ENCODE data around the gene PSMB10. TPM values are rescaled to one million over a fixed set of nuclear protein-coding genes. Genes with fewer than 3 reads are reported as not detected.

PSMB10 gene
- total and polyA plus RNA-seq, 8 donors = 22.8 to 205 (median 73.7) TPM

DNA sequence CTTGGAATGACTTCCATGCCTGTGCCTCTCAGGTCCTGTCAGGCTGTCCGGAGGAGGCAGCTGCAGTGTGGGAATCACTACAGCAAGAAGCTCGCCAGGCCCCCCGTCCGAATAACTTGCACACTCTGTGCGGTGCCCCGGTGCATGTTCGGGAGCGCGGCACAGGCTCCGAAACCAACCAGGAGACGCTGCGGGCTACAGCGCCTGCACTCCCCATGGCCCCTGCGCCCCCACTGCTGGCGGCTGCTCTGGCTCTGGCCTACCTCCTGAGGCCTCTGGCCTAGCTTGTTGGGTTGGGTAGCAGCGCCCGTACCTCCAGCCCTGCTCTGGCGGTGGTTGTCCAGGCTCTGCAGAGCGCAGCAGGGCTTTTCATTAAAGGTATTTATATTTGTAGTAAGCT, 50.7 kb downstream of the PSMB10 start:
- TF ChIP-seq POLR2AphosphoS5 (IDR thresholded peaks at IDR 0.05) (no peak), POLR2A (IDR thresholded peaks at IDR 0.05) (no peak), EP300 (IDR thresholded peaks at IDR 0.05) (no peak)
- TF ChIP-seq, protein P1, sequence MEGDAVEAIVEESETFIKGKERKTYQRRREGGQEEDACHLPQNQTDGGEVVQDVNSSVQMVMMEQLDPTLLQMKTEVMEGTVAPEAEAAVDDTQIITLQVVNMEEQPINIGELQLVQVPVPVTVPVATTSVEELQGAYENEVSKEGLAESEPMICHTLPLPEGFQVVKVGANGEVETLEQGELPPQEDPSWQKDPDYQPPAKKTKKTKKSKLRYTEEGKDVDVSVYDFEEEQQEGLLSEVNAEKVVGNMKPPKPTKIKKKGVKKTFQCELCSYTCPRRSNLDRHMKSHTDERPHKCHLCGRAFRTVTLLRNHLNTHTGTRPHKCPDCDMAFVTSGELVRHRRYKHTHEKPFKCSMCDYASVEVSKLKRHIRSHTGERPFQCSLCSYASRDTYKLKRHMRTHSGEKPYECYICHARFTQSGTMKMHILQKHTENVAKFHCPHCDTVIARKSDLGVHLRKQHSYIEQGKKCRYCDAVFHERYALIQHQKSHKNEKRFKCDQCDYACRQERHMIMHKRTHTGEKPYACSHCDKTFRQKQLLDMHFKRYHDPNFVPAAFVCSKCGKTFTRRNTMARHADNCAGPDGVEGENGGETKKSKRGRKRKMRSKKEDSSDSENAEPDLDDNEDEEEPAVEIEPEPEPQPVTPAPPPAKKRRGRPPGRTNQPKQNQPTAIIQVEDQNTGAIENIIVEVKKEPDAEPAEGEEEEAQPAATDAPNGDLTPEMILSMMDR (IDR thresholded peaks at IDR 0.05) = no peak
- Histone ChIP-seq H3K27ac (no peak overlapping the region), H3K4me3 (no peak overlapping the region), H3K36me3 (peaks cover 35 to 62% (median 54%) of the 10 kb centered on the region in 4 donors), H3K4me1 (peaks cover 12 to 27% (median 15%) of the 10 kb centered on the region in 4 donors), H3K9me3 (no peaks in the 10 kb centered on the region), H3K27me3 (no peaks in the 10 kb centered on the region)
- 92 to 98% (median 95%) methylated on average over 10 to 19 of the region's 19 CpGs for WGBS, 5 donors
- no peak for DNase-seq
- intact Hi-C loops (cut with DNase I; ENCODE audit: low total_unique reads) = no loop called here

DNA sequence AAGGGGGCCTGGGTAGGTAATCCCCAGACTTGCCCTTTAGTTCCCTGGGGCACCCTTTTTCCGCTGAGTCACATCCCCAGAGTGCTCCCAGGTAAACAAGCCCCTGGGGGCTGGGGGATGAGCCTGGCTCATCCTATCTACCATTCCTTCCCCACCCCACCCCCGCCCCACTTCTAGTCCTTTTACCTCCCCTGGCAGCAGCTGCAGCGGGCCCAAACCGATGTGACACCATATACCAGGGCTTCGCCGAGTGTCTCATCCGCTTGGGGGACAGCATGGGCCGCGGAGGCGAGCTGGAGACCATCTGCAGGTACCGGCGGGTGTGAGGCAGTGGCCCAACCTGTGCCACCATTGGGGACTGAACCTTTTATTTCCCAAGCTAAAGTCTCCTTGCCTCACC, 51.1 kb downstream of the PSMB10 start:
- 92 to 96% (median 94%) methylated on average over 12 of the region's 12 CpGs for WGBS, 5 donors
- no peak overlapping the region for H3K4me3 ChIP-seq
- peak overlapping the region in 2 of 5 donors; percentile 33 to 80 for H3K27ac ChIP-seq
- H3K36me3 ChIP-seq = peaks cover 39 to 67% (median 59%) of the 10 kb centered on the region in 4 donors
- H3K4me1 ChIP-seq = peaks cover 12 to 27% (median 15%) of the 10 kb centered on the region in 4 donors
- no peaks in the 10 kb centered on the region for H3K27me3 ChIP-seq
- intact Hi-C loops (cut with DNase I; ENCODE audit: low total_unique reads) = no loop called here
- no peaks in the 10 kb centered on the region for H3K9me3 ChIP-seq
- TF ChIP-seq POLR2A (IDR thresholded peaks at IDR 0.05) (no peak), POLR2AphosphoS5 (IDR thresholded peaks at IDR 0.05) (no peak), EP300 (IDR thresholded peaks at IDR 0.05) (no peak)
- TF ChIP-seq, protein P1 (IDR thresholded peaks at IDR 0.05) = no peak
- DNase-seq = no peak

DNA sequence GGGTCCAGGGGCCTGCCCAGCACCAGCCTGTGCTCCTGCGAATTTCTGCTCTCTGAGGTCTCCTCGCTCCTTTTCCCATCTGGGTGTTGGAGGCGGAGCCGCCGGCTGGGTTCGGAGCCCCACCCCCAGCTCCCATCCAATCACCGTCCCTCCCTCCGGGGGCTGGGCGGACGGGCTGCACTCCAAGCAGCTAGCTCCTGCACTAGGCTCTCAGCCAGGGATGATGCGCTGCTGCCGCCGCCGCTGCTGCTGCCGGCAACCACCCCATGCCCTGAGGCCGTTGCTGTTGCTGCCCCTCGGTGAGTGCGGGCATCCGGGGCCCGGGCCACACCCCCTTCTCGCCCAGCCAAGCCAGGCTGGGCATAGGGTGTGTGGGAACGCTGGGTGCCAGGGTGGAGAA, 52.0 kb downstream of the PSMB10 start, which contains the start of gene NRN1L:
Gene NRN1L (plus strand): TSS at position 202 of the 400 bp plus-strand sequence. CDS start 19 bp downstream, at position 221.
- Histone ChIP-seq H3K4me1 (peaks cover 12 to 27% (median 15%) of the 10 kb centered on the region in 4 donors), H3K27me3 (no peaks in the 10 kb centered on the region), H3K9me3 (no peaks in the 10 kb centered on the region), H3K27ac (peak within 1 kb of the TSS in 4 of 5 donors; percentile 26 to 80 (median 40)), H3K4me3 (peak within 1 kb of the TSS in 2 of 4 donors; percentile 18 to 26), H3K36me3 (peaks cover 47 to 75% (median 67%) of the 10 kb centered on the region in 4 donors)
- peak; percentile 89 to 94 for DNase-seq
- TF ChIP-seq, protein P1 (IDR thresholded peaks at IDR 0.05) = no peak
- TF ChIP-seq POLR2AphosphoS5 (IDR thresholded peaks at IDR 0.05) = peak in 1 of 3 donors; percentile 72
- no peak for TF ChIP-seq EP300 (IDR thresholded peaks at IDR 0.05)
- intact Hi-C loops (cut with DNase I; ENCODE audit: low total_unique reads) = loop anchor here (5.0 kb wide), 2 partner anchors 43 to 158 kb away; no protein-coding TSS in a partner anchor
- 18 to 39% (median 27%) methylated on average over 20 to 22 of the region's 22 CpGs for WGBS, 5 donors

Small RNA genes within 50 kb of the gene (small RNA-seq; reads per million reads assigned to genes)
- 0 reads per million in 4 donors for gene NRN1L

Other genes with a start within 250 kb of the PSMB10 start
- gene GFOD2, start 217.5 kb downstream of the PSMB10 start, total RNA-seq = 10 to 100 TPM in 4 of 5 donors, 1 to 10 TPM in 1; 7.6 to 87.5 (median 13.3) TPM
- gene GFOD2, start 217.5 kb downstream of the PSMB10 start, polyA plus RNA-seq = 10 to 100 TPM in 1 of 3 donors, 1 to 10 TPM in 2; 8.6 to 13.4 (median 10.0) TPM
- gene RANBP10, start 130.3 kb downstream of the PSMB10 start, total RNA-seq = 10 to 100 TPM in 3 of 5 donors, 1 to 10 TPM in 2; 7.8 to 37.3 (median 13.0) TPM
- gene RANBP10, start 130.3 kb downstream of the PSMB10 start, polyA plus RNA-seq = 1 to 10 TPM; 2.9 to 6.9 (median 4.2) TPM
- gene TSNAXIP1, start 130.0 kb downstream of the PSMB10 start, total RNA-seq = 10 to 100 TPM in 1 of 5 donors, 1 to 10 TPM in 2, under 1 TPM in 1, not detected in 1; 0.45 to 25.7 (median 1.7) TPM
- gene TSNAXIP1, start 130.0 kb downstream of the PSMB10 start, polyA plus RNA-seq = 1 to 10 TPM in 1 of 3 donors, under 1 TPM in 2; 0.46 to 1.2 (median 1.00) TPM
- gene THAP11, start 94.5 kb downstream of the PSMB10 start, total RNA-seq = 100 to 1,000 TPM in 1 of 5 donors, 10 to 100 TPM in 4; 12.5 to 109 (median 53.9) TPM
- gene THAP11, start 94.5 kb downstream of the PSMB10 start, polyA plus RNA-seq = 10 to 100 TPM; 15.8 to 25.7 (median 18.7) TPM
- gene NUTF2, start 89.9 kb downstream of the PSMB10 start, total RNA-seq = 10 to 100 TPM in 4 of 5 donors, 1 to 10 TPM in 1; 9.3 to 64.7 (median 25.7) TPM
- gene NUTF2, start 89.9 kb downstream of the PSMB10 start, polyA plus RNA-seq = 100 to 1,000 TPM in 2 of 3 donors, 10 to 100 TPM in 1; 92.0 to 125 (median 112) TPM
- gene CENPT, start 89.2 kb downstream of the PSMB10 start, total RNA-seq = 10 to 100 TPM; 27.4 to 80.7 (median 71.0) TPM
- 10 to 100 TPM; 36.8 to 64.8 (median 48.3) TPM for gene CENPT, start 89.2 kb downstream of the PSMB10 start, polyA plus RNA-seq
- 100 to 1,000 TPM in 2 of 5 donors, 10 to 100 TPM in 3; 41.5 to 141 (median 58.5) TPM for gene EDC4, start 63.8 kb downstream of the PSMB10 start, total RNA-seq
- 10 to 100 TPM; 22.0 to 27.6 (median 22.2) TPM for gene EDC4, start 63.8 kb downstream of the PSMB10 start, polyA plus RNA-seq
- gene NRN1L, start 52.0 kb downstream of the PSMB10 start, total RNA-seq = not detected
- 1 to 10 TPM in 2 of 3 donors, not detected in 1; 2.0 to 2.7 TPM for gene NRN1L, start 52.0 kb downstream of the PSMB10 start, polyA plus RNA-seq
- 10 to 100 TPM; 17.5 to 93.7 (median 26.1) TPM for gene PSKH1, start 43.6 kb downstream of the PSMB10 start, total RNA-seq
- gene PSKH1, start 43.6 kb downstream of the PSMB10 start, polyA plus RNA-seq = 10 to 100 TPM; 10.2 to 26.5 (median 13.4) TPM
- gene CTRL, start 5.0 kb downstream of the PSMB10 start, total RNA-seq = 10 to 100 TPM in 1 of 5 donors, 1 to 10 TPM in 2, under 1 TPM in 1, not detected in 1; 0.37 to 11.0 (median 4.0) TPM
- 1 to 10 TPM in 2 of 3 donors, under 1 TPM in 1; 0.62 to 2.1 (median 1.3) TPM for gene CTRL, start 5.0 kb downstream of the PSMB10 start, polyA plus RNA-seq
- gene LCAT, start 7.3 kb upstream of the PSMB10 start, total RNA-seq = 10 to 100 TPM; 10.1 to 20.1 (median 12.8) TPM
- gene LCAT, start 7.3 kb upstream of the PSMB10 start, polyA plus RNA-seq = 10 to 100 TPM; 18.6 to 20.7 (median 19.2) TPM
- 100 to 1,000 TPM in 1 of 5 donors, 10 to 100 TPM in 4; 12.7 to 136 (median 25.9) TPM for gene SLC12A4, start 31.8 kb upstream of the PSMB10 start, total RNA-seq
- 10 to 100 TPM in 2 of 3 donors, 1 to 10 TPM in 1; 5.7 to 19.8 (median 16.2) TPM for gene SLC12A4, start 31.8 kb upstream of the PSMB10 start, polyA plus RNA-seq
- not detected for gene DPEP3, start 43.6 kb upstream of the PSMB10 start, total RNA-seq
- not detected for gene DPEP3, start 43.6 kb upstream of the PSMB10 start, polyA plus RNA-seq
- gene DPEP2, start 62.6 kb upstream of the PSMB10 start, total RNA-seq = 1 to 10 TPM in 3 of 5 donors, not detected in 2; 2.4 to 5.2 (median 3.1) TPM
- under 1 TPM; 0.61 to 0.95 (median 0.75) TPM for gene DPEP2, start 62.6 kb upstream of the PSMB10 start, polyA plus RNA-seq
- not detected for gene DPEP2NB, start 79.1 kb upstream of the PSMB10 start, total RNA-seq
- gene DPEP2NB, start 79.1 kb upstream of the PSMB10 start, polyA plus RNA-seq = not detected
- 1 to 10 TPM in 3 of 5 donors, not detected in 2; 4.6 to 8.9 (median 7.3) TPM for gene DDX28, start 86.4 kb upstream of the PSMB10 start, total RNA-seq
- gene DDX28, start 86.4 kb upstream of the PSMB10 start, polyA plus RNA-seq = 1 to 10 TPM; 6.3 to 9.7 (median 7.3) TPM
- 10 to 100 TPM in 4 of 5 donors, under 1 TPM in 1; 0.45 to 27.5 (median 15.2) TPM for gene DUS2, start 86.4 kb upstream of the PSMB10 start, total RNA-seq
- gene DUS2, start 86.4 kb upstream of the PSMB10 start, polyA plus RNA-seq = 1 to 10 TPM; 4.3 to 9.5 (median 5.0) TPM
- gene NFATC3, start 148.5 kb upstream of the PSMB10 start, total RNA-seq = 100 to 1,000 TPM in 2 of 5 donors, 10 to 100 TPM in 3; 20.1 to 385 (median 23.9) TPM
- 1 to 10 TPM; 5.5 to 5.8 (median 5.6) TPM for gene NFATC3, start 148.5 kb upstream of the PSMB10 start, polyA plus RNA-seq